22Rv1 (cell line): ENCODE results near the gene BEST2.
A peak's percentile ranks its signal among the peaks of the same experiment; 100 is the strongest.

Experiments
- H3K27ac ChIP-seq: fragments of 450-650 bp; 2 replicates; pipeline ENCODE4 v1.5.1; 2017
- ZFX ChIP-seq: fragments of 450-650 bp; IDR thresholded peaks from 2 replicates; pipeline ENCODE4 v1.6.1; 2017; ENCODE audit warnings: antibody characterized with exemption, borderline replicate concordance
- TF ChIP-seq, protein P1 (sequence below): fragments of 450-650 bp; IDR thresholded peaks from 2 replicates; pipeline ENCODE4 v1.5.1; 2017; ENCODE audit warnings: mild to moderate bottlenecking

BEST2 gene

DNA sequence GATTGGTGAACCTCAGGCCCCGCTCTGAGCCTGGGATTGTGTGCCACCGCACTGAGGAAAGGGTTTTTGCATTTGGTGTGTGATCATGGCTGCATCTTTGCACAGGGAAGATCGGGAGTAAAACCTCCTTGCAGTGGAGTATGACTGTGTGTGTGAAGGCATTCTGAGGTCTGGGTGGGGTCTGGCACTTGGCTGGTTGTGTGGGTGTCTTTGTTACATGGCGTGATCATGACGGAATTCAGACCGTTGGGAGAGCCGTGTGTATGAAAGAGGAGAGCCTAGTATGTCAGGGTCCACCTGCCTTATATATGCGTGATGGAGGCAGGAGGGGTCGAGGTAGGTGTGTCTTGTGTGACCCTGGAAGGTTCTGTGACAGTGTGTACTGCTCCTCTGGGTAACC, 740 bp upstream of the BEST2 start:
- TF ChIP-seq ZFX, result no peak
- TF ChIP-seq, protein P1, sequence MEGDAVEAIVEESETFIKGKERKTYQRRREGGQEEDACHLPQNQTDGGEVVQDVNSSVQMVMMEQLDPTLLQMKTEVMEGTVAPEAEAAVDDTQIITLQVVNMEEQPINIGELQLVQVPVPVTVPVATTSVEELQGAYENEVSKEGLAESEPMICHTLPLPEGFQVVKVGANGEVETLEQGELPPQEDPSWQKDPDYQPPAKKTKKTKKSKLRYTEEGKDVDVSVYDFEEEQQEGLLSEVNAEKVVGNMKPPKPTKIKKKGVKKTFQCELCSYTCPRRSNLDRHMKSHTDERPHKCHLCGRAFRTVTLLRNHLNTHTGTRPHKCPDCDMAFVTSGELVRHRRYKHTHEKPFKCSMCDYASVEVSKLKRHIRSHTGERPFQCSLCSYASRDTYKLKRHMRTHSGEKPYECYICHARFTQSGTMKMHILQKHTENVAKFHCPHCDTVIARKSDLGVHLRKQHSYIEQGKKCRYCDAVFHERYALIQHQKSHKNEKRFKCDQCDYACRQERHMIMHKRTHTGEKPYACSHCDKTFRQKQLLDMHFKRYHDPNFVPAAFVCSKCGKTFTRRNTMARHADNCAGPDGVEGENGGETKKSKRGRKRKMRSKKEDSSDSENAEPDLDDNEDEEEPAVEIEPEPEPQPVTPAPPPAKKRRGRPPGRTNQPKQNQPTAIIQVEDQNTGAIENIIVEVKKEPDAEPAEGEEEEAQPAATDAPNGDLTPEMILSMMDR, result no peak
- no peak overlapping the region for H3K27ac ChIP-seq

DNA sequence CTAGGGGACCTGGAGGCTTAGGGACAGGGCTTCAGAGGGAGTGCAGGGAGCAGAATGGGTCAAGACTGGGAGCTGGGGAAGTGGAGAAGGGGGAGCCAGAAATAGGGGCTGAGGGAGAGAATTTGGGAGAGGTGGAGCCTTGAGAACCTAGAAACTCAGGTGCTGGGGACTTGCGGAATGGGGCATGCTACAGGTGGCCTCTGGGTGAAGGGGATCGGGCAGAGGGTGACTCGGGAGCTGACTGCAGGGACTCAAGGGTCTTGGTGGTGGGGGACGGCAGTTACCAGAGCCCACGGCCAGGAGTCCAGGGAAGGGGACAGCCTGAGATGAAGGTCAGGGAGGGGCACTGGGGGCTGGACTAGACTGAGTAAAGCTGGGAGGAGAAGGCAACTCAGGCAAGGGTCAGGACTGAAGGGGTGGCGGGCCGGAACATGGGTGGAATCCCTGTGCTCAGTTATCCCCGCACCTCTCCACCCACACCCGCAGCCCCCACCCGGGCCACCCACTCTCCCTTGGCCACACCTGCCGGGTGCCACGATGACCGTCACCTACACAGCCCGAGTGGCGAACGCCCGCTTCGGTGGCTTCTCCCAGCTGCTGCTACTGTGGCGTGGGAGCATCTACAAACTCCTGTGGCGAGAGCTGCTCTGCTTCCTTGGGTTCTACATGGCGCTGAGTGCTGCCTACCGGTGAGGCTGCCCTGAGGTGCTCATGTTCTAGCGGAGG, 628 bp downstream of the BEST2 start:
- TF ChIP-seq, protein P1, result no peak
- no peak overlapping the region for H3K27ac ChIP-seq

DNA sequence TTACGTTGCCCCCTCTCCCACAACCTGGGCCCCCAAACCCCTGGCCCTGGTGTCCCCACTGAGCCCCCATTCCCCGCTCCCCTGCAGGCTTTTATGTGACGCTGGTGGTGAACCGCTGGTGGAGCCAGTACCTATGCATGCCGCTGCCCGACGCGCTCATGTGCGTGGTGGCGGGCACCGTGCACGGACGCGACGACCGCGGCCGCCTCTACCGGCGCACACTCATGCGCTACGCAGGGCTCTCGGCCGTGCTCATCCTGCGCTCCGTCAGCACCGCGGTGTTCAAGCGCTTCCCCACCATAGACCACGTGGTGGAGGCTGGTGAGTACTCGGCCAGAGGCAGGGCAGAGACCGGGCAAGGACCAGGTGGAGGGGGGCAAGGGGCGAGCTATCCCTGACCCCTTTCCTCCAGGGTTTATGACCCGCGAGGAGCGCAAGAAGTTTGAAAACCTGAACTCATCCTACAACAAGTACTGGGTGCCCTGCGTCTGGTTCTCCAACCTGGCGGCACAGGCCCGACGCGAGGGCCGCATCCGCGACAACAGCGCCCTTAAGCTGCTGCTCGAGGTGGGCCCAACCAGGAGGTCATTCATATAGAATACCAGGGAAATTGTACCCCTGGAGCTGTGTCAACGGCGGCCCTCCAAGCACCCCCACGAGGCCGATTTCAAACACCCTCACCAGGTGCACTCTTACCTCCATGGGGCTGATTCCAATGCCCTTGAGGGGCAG, 3.0 kb downstream of the BEST2 start:
- no peak overlapping the region for H3K27ac ChIP-seq
- TF ChIP-seq, protein P1, result no peak
- no peak for TF ChIP-seq ZFX

- no peak overlapping the region for H3K27ac ChIP-seq
- no peak for TF ChIP-seq ZFX
- TF ChIP-seq, protein P1, result no peak
Observed at GRCh38 chr19:12756150-12756883, 4.7 kb downstream of the BEST2 start.

DNA sequence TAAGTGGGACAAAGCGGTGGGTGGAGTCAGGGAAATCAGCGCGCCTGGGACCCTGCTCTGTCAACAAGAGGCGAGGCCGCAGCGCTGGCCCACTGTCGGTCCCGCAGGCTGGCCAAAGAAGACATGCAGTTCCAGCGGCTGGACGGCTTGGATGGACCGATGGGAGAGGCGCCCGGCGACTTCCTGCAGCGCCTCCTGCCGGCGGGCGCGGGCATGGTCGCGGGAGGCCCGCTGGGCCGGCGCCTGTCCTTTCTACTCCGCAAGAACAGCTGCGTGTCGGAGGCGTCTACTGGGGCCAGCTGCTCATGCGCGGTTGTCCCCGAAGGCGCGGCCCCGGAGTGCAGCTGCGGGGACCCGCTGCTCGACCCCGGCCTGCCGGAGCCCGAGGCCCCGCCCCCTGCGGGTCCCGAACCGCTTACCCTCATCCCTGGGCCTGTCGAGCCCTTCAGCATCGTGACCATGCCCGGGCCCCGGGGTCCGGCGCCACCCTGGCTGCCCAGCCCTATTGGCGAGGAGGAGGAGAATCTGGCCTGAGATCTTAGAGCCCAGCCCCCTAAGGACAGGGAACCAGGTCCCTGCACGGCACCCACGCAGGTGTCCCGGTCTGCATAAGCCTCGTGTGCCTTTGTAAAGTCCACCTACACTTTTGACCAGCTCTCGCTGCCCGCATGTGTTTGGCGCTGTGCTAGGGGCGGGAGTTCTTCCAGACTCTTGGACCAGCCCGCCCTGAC, 6.1 kb downstream of the BEST2 start:
- TF ChIP-seq, protein P1, result peak; percentile 98
- no peak for TF ChIP-seq ZFX
- no peak overlapping the region; the same call in 1 of the 2 replicates for H3K27ac ChIP-seq

- TF ChIP-seq, protein P1, result no peak
- no peak for TF ChIP-seq ZFX
- peak overlapping the region; percentile 23; the same call in 1 of the 2 replicates for H3K27ac ChIP-seq
Observed at GRCh38 chr19:12759686-12760085, 8.1 kb downstream of the BEST2 start.
